ENCODE data around the gene GRIK5.

GRIK5 gene

DNA sequence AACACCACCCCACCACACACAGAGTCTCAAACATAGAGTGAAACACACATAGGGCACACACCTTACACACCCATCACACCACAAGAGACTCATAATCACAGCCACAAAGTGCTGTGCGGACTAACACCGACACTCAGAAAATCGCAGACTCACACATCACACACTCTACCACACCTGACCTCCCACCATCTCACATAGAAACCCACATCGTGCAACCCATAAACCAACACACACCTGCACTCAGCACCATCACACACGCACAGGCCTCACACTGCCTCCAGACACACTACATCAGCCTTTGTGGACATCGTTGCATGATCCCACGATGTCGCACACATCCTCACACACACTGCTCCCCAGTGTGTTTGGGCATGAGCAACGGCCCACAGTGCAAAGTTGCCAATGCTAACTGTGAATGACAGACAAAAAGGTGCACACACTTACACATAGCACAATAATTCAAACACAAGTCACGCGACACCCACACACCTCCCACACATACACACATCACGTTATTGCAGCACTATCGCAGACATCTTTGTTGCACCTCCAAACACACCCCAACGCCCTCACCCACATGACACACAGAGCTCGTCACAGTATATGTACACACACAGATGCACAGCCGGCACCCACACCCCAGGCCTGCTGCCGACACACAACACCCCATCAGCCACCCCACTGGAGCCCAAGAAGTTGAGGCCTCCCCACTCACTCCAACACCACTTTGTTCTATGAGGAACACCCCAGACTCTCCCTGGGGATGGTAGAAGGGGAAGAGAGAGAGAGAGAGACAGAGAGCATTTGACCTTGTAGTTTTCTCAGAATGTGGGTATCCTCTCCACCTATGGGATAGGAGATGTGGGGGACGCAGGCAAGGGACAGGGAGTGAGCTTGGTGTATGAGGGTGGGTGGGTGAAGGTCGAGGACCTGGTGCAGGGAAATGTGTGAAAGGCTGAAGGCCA, 74.7 kb downstream of the GRIK5 start (continued):
- TF ChIP-seq ZNF112 (tag by site-specific recombination; IDR thresholded peaks at IDR 0.05): 0 out of 2 replicates have a peak, but pooled peaks have one; percentile 11
- no peak for TF ChIP-seq ZNF394 (tag by site-specific recombination; IDR thresholded peaks at IDR 0.05; ENCODE audit: borderline replicate concordance)
- TF ChIP-seq, protein P1, sequence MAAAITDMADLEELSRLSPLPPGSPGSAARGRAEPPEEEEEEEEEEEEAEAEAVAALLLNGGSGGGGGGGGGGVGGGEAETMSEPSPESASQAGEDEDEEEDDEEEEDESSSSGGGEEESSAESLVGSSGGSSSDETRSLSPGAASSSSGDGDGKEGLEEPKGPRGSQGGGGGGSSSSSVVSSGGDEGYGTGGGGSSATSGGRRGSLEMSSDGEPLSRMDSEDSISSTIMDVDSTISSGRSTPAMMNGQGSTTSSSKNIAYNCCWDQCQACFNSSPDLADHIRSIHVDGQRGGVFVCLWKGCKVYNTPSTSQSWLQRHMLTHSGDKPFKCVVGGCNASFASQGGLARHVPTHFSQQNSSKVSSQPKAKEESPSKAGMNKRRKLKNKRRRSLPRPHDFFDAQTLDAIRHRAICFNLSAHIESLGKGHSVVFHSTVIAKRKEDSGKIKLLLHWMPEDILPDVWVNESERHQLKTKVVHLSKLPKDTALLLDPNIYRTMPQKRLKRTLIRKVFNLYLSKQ (tag by site-specific recombination; IDR thresholded peaks at IDR 0.05; ENCODE audit: borderline replicate concordance): no peak
- no peak for TF ChIP-seq ZBTB6 (tag by site-specific recombination; IDR thresholded peaks at IDR 0.05)
- TF ChIP-seq ZNF121 (tag by site-specific recombination; IDR thresholded peaks at IDR 0.05): 0 out of 2 replicates have a peak, but pooled peaks have one; percentile 62
- TF ChIP-seq ZNF366 (tag by site-specific recombination; conservative IDR thresholded peaks at IDR 0.05): no peak; the same call in 1 of the 2 replicates
- TF ChIP-seq ZEB2 (tag by site-specific recombination; IDR thresholded peaks at IDR 0.05): no peak
- 0 out of 2 replicates have a peak, but pooled peaks have one; percentile 12 for TF ChIP-seq ZNF248 (tag by site-specific recombination; IDR thresholded peaks at IDR 0.05)

GRCh38 chr19:41994521-41994971, 75.5 kb downstream of the GRIK5 start:
- CTCF ChIA-PET: interaction anchor here (0.6 to 1.4 kb wide), 2 partner anchors 41 to 47 kb away, joined by 3 to 5 read pairs; no protein-coding TSS in a partner anchor
- Histone ChIP-seq H3K36me3 (ENCODE audit: control insufficient read depth in 2 of 2, insufficient read depth in 1 of 2, low read length in 2 of 2) (no peaks in the 10 kb centered on the region), H3K27ac (ENCODE audit: extremely low read depth, low read depth, low read length) (no peak overlapping the region), H3K4me1 (ENCODE audit: control insufficient read depth, insufficient read depth, low read length) (peaks cover 9% of the 10 kb centered on the region), H3K9me3 (ENCODE audit: control insufficient read depth, insufficient read depth, low read depth, low read length) (no peaks in the 10 kb centered on the region), H3K4me3 (ENCODE audit: low read depth, low read length) (peak overlapping the region; percentile 34)
- TF ChIP-seq GLIS1 (tag by site-specific recombination; IDR thresholded peaks at IDR 0.05) (peak; percentile 86), YY2 (tag by site-specific recombination; IDR thresholded peaks at IDR 0.05) (0 out of 2 replicates have a peak, but pooled peaks have one; percentile 20), ZIC2 (tag by site-specific recombination; IDR thresholded peaks at IDR 0.05) (peak; percentile 51), ZNF521 (tag by site-specific recombination; IDR thresholded peaks at IDR 0.05) (no peak), GLIS2 (tag by site-specific recombination; IDR thresholded peaks at IDR 0.05) (peak; percentile 73; the same call in 1 of the 2 replicates), ZNF324 (tag by site-specific recombination; IDR thresholded peaks at IDR 0.05) (no peak), OSR2 (tag by site-specific recombination; IDR thresholded peaks at IDR 0.05) (no peak)
- TF ChIP-seq, protein P2, sequence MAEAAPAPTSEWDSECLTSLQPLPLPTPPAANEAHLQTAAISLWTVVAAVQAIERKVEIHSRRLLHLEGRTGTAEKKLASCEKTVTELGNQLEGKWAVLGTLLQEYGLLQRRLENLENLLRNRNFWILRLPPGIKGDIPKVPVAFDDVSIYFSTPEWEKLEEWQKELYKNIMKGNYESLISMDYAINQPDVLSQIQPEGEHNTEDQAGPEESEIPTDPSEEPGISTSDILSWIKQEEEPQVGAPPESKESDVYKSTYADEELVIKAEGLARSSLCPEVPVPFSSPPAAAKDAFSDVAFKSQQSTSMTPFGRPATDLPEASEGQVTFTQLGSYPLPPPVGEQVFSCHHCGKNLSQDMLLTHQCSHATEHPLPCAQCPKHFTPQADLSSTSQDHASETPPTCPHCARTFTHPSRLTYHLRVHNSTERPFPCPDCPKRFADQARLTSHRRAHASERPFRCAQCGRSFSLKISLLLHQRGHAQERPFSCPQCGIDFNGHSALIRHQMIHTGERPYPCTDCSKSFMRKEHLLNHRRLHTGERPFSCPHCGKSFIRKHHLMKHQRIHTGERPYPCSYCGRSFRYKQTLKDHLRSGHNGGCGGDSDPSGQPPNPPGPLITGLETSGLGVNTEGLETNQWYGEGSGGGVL (tag by site-specific recombination; IDR thresholded peaks at IDR 0.05): peak; percentile 55
- TF ChIP-seq, protein P3, sequence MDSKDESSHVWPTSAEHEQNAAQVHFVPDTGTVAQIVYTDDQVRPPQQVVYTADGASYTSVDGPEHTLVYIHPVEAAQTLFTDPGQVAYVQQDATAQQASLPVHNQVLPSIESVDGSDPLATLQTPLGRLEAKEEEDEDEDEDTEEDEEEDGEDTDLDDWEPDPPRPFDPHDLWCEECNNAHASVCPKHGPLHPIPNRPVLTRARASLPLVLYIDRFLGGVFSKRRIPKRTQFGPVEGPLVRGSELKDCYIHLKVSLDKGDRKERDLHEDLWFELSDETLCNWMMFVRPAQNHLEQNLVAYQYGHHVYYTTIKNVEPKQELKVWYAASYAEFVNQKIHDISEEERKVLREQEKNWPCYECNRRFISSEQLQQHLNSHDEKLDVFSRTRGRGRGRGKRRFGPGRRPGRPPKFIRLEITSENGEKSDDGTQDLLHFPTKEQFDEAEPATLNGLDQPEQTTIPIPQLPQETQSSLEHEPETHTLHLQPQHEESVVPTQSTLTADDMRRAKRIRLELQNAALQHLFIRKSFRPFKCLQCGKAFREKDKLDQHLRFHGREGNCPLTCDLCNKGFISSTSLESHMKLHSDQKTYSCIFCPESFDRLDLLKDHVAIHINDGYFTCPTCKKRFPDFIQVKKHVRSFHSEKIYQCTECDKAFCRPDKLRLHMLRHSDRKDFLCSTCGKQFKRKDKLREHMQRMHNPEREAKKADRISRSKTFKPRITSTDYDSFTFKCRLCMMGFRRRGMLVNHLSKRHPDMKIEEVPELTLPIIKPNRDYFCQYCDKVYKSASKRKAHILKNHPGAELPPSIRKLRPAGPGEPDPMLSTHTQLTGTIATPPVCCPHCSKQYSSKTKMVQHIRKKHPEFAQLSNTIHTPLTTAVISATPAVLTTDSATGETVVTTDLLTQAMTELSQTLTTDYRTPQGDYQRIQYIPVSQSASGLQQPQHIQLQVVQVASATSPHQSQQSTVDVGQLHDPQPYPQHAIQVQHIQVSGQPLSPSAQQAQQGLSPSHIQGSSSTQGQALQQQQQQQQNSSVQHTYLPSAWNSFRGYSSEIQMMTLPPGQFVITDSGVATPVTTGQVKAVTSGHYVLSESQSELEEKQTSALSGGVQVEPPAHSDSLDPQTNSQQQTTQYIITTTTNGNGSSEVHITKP (tag by site-specific recombination; IDR thresholded peaks at IDR 0.05): 0 out of 2 replicates have a peak, but pooled peaks have one; percentile 4
- POLR2A ChIA-PET: interaction anchor here (0.5 kb wide), 1 partner anchor 34 kb away, joined by 5 read pairs; no protein-coding TSS in a partner anchor
